ENCODE results near the gene CTF1. TPM values are rescaled to one million over a fixed set of nuclear protein-coding genes. Genes with fewer than 3 reads are reported as not detected.
"Not testable (repeated sequence)": the region's sequence is repeated elsewhere in the genome, so short reads cannot be mapped to it uniquely, and the experiment has no call there.

CTF1 gene
- total RNA-seq, 1 donor from 2014 or later = 6.0 TPM

- Mint-ChIP-seq H3K9me3 (ENCODE audit: unreplicated experiment) (no peaks in the 10 kb centered on the region), H3K4me1 (ENCODE audit: unreplicated experiment) (no peaks in the 10 kb centered on the region), H3K4me3 (ENCODE audit: unreplicated experiment) (no peak overlapping the region), H3K27me3 (ENCODE audit: unreplicated experiment) (no peaks in the 10 kb centered on the region), H3K36me3 (ENCODE audit: unreplicated experiment) (peaks cover 16% of the 10 kb centered on the region), H3K27ac (ENCODE audit: unreplicated experiment) (no peak overlapping the region)
- peak; percentile 48 for TF ChIP-seq CTCF (IDR thresholded peaks at IDR 0.05)
- DNase-seq (ENCODE audit: extremely low spot score, unreplicated experiment) = no peak
These were observed 38.6 kb downstream of the CTF1 start for GRCh38 chr16:30934827-30935557.

- Mint-ChIP-seq H3K27ac (ENCODE audit: unreplicated experiment) (no peak overlapping the region), H3K4me3 (ENCODE audit: unreplicated experiment) (no peak overlapping the region), H3K4me1 (ENCODE audit: unreplicated experiment) (peaks cover 4% of the 10 kb centered on the region), H3K27me3 (ENCODE audit: unreplicated experiment) (no peaks in the 10 kb centered on the region), H3K9me3 (ENCODE audit: unreplicated experiment) (no peaks in the 10 kb centered on the region), H3K36me3 (ENCODE audit: unreplicated experiment) (peaks cover 6% of the 10 kb centered on the region)
- no peak for DNase-seq (ENCODE audit: extremely low spot score, unreplicated experiment)
- no peak for TF ChIP-seq CTCF (IDR thresholded peaks at IDR 0.05)
These were observed 41.3 kb downstream of the CTF1 start for GRCh38 chr16:30937692-30938091.

GRCh38 chr16:30939571-30939970, 43.2 kb downstream of the CTF1 start:
- H3K9me3 Mint-ChIP-seq (ENCODE audit: unreplicated experiment); H3K4me1 Mint-ChIP-seq (ENCODE audit: unreplicated experiment); DNase-seq (ENCODE audit: extremely low spot score, unreplicated experiment): not testable (repeated sequence)

GRCh38 chr16:30941600-30942425, 45.4 kb downstream of the CTF1 start:
- Mint-ChIP-seq H3K9me3 (ENCODE audit: unreplicated experiment) (no peaks in the 10 kb centered on the region), H3K27ac (ENCODE audit: unreplicated experiment) (peak overlapping the region; percentile 2), H3K27me3 (ENCODE audit: unreplicated experiment) (no peaks in the 10 kb centered on the region), H3K4me3 (ENCODE audit: unreplicated experiment) (no peak overlapping the region), H3K36me3 (ENCODE audit: unreplicated experiment) (peaks cover 13% of the 10 kb centered on the region), H3K4me1 (ENCODE audit: unreplicated experiment) (peaks cover 4% of the 10 kb centered on the region)
- TF ChIP-seq CTCF (IDR thresholded peaks at IDR 0.05) = peak; percentile 78
- no peak for DNase-seq (ENCODE audit: extremely low spot score, unreplicated experiment)

More at GRCh38 chr16:30939571-30939970, 43.2 kb downstream of the CTF1 start:
- not testable (repeated sequence) for H3K4me3 Mint-ChIP-seq (ENCODE audit: unreplicated experiment); H3K27me3 Mint-ChIP-seq (ENCODE audit: unreplicated experiment); H3K27ac Mint-ChIP-seq (ENCODE audit: unreplicated experiment)
- H3K36me3 Mint-ChIP-seq (ENCODE audit: unreplicated experiment) = peaks cover 12% of the 10 kb centered on the region

GRCh38 chr16:30942426-30942806, 46.0 kb downstream of the CTF1 start:
- no peaks in the 10 kb centered on the region for H3K9me3 Mint-ChIP-seq (ENCODE audit: unreplicated experiment)
- no peak for TF ChIP-seq CTCF (IDR thresholded peaks at IDR 0.05)
- no peak for DNase-seq (ENCODE audit: extremely low spot score, unreplicated experiment)
- H3K4me1 Mint-ChIP-seq (ENCODE audit: unreplicated experiment) = peaks cover 4% of the 10 kb centered on the region
- H3K27me3 Mint-ChIP-seq (ENCODE audit: unreplicated experiment) = no peaks in the 10 kb centered on the region
- H3K27ac Mint-ChIP-seq (ENCODE audit: unreplicated experiment) = no peak overlapping the region
- peaks cover 13% of the 10 kb centered on the region for H3K36me3 Mint-ChIP-seq (ENCODE audit: unreplicated experiment)
- H3K4me3 Mint-ChIP-seq (ENCODE audit: unreplicated experiment) = no peak overlapping the region

Measured in osteocyte (in vitro differentiated cells).